ENCODE measurements around the gene NPW.
"Not testable (repeated sequence)": the region's sequence is repeated elsewhere in the genome, so short reads cannot be mapped to it uniquely, and the experiment has no call there.

GRCh38 chr16:2033909-2034695, 14.5 kb downstream of the NPW start:
- TF ChIP-seq, protein P1, sequence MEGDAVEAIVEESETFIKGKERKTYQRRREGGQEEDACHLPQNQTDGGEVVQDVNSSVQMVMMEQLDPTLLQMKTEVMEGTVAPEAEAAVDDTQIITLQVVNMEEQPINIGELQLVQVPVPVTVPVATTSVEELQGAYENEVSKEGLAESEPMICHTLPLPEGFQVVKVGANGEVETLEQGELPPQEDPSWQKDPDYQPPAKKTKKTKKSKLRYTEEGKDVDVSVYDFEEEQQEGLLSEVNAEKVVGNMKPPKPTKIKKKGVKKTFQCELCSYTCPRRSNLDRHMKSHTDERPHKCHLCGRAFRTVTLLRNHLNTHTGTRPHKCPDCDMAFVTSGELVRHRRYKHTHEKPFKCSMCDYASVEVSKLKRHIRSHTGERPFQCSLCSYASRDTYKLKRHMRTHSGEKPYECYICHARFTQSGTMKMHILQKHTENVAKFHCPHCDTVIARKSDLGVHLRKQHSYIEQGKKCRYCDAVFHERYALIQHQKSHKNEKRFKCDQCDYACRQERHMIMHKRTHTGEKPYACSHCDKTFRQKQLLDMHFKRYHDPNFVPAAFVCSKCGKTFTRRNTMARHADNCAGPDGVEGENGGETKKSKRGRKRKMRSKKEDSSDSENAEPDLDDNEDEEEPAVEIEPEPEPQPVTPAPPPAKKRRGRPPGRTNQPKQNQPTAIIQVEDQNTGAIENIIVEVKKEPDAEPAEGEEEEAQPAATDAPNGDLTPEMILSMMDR (IDR thresholded peaks at IDR 0.05; ENCODE audit: low read depth, low read length, poor library complexity, severe bottlenecking) = not testable (repeated sequence)
- TF ChIP-seq EZH2phosphoT487 (IDR thresholded peaks at IDR 0.05; ENCODE audit: borderline replicate concordance, low read length) = not testable (repeated sequence)

All from DOHH2 (cell line).